ENCODE results near the gene ADIRF.
A peak's percentile ranks its signal among the peaks of the same experiment; 100 is the strongest.
"Not testable (repeated sequence)": the region's sequence is repeated elsewhere in the genome, so short reads cannot be mapped to it uniquely, and the experiment has no call there.

The ADIRF gene

DNA sequence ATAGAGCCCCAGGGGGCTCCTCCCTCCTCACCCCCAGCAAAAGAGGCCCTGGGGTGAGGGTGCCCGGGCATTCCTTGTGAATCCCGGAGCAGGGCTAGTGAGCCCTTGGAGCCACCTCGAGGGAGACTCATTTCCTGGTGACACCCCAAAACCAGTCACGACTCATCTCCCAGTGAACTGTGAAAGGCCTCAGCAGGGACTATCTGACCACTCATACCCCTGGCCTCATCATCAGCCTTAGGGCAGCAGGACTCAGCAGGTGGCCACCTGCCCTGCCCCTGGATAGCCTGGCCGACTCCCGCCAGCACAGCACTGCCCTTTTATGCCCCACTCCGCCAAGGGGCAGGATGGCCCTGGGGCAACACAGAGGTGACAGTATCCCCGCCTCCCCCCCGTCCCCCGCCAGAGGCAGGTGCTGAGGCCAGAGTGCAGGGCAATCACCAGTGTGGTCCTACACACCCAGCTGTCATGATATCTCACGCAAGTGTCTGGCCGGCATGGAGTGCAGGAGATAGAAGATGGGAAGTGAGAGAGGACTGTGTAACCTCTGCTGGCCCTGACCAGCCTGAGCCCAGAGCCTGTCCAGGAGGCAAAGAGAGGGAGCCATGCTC lies 6.7 kb upstream of the ADIRF start:
- no peak for DNase-seq

DNA sequence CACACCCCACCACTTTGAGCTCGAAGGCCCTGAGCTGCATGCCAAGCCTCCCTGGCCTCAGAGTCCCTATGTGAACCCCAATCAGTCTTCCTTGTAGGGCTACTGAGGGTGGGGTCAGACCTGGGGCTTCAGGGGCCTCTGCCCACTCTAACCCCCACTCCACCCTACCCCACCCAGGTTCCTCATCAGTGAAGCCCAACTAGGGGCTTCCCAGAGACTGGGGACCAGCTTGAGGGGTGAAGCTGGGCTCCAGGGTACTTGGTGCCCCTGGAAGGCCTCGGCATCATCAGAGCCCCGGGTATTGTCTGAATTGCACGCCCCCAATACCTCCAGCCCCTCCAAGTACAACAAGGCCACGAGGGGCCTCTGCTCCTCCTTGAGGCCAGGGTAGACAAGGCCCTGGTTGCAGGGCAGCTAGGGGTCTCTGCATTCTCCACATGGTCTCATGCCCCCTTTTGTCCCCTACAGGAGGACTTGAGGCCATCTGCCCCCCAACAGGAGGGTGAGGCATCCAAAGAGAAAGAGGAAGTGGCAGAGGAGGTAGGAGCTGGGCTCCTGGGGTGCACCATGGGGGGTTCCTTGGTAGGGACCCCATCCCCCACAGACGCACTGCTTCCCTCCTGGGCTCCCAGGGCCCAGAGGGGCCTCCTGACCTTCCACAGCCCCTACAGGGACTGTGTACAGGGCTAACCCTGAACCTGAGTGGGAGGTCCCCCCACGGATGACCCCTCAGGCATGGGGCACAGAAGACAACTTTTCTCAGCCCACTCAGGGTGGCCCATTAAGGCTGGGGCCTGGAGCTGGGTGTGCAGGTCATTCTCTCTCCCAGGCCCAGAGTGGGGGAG lies 5.9 kb upstream of the ADIRF start:
- DNase-seq, result no peak

- DNase-seq, result no peak
Observed at GRCh38 chr10:86962981-86963310, 5.3 kb upstream of the ADIRF start.

GRCh38 chr10:86963341-86963919 lies 4.9 kb upstream of the ADIRF start:
- DNase-seq, result no peak

DNA sequence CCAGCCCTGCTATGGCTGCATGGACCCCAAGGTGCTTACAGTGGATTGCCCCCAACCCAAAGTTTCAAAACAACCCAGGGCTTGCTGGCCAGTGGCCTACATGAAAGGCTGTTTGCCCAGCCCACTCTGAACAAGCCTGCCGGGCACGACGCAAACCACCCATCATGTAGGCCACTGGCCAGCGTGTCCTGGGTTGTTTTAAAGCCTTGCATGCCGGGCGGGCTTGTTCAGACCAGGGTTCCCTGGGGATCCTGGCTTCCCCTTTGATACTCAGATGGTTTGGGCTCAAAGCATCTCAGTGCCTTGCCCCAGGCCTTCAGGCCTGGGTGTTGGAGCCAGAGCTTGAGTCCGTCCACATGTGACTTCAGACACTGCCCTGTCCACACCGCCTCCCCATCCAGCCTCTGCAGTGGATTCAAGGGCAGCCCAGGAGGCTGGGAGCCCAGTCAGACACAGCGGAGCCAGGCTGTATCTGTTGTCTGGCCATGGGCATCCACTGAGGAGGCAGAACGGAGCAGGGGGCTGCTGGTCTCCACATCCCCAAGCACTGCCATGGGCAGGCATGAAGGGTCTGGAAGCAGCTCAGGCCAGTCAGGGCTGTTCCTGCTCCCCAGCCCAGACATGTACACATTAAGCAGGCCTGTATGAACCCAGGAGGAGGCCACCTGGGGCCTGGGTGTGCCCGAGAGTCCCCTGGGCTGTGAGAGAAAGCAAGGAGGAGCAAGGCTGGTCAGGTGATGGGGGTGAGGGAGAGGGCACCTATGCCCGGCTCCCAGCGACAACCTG lies 4.0 kb upstream of the ADIRF start:
- DNase-seq, result no peak

DNA sequence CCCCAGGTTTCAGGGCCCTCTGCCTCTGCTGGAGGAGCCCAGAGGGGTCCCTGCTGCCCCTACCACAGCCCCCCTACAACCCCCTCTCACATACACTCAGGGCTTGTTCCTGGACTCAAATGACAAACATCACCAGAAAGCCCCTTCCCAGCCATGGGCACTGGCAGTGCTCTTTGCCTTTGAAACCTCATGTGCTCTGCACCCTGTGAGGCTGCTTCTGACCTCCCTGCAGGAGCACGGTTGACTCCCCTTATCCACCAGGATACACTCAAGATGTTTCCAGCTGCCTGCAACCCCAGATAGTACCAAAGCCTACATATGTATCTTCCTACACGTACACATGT lies 3.5 kb upstream of the ADIRF start:
- DNase-seq, result no peak

DNA sequence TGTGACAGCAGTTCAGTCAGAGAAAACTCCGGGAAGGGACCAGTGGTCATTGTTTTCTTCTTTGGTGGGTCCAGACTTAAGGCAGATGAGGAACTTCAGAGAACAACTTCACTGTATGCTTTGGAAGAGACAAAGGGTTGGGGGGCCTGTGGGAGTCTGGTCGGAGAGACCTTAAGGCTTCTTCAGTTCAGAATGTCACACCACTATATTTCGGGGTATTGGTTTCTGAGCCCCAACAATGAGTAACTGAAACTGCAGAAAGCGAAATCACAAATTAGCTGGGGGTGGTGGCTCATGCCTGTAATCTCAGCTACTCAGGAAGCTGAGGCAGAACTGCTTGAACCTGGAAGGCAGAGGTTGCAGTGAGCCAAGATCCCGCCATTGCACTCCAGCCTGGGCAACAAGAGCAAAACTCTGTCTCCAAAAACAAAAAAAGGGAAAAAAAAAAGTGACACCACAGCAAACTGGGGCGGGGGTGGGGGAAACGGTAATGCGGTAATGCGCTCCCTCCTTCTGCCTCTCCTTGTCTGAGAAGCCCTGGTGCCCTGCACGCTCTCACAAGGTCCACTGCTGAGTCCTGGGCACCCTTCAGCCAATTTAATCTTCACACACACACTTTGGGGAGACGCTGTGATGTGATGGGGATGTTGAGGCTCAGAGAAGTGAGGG lies 2.2 kb upstream of the ADIRF start:
- DNase-seq, result no peak

- DNase-seq, result no peak
Observed at GRCh38 chr10:86967481-86967941, 771 bp upstream of the ADIRF start.

DNA sequence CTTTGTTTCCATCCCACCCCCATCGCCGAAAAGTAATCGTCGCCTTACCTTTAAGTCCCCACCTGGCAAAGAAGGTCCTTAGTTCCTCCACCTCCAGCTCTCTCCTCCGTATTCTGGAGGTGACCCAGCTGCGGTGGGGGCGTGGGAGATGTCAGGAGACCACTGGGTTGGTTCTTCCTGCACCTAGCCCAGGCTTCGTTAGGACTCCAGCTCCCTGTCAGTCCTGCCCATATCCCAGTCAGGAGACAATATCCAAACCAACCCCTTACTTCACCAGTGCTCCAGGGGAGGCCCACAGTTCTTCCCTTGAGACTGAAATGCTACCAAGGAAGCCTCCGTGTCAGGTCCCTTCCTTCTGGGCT lies 693 bp downstream of the ADIRF start:
- no peak for DNase-seq

GRCh38 chr10:86969421-86970041 lies 1.2 kb downstream of the ADIRF start:
- no peak for DNase-seq

DNA sequence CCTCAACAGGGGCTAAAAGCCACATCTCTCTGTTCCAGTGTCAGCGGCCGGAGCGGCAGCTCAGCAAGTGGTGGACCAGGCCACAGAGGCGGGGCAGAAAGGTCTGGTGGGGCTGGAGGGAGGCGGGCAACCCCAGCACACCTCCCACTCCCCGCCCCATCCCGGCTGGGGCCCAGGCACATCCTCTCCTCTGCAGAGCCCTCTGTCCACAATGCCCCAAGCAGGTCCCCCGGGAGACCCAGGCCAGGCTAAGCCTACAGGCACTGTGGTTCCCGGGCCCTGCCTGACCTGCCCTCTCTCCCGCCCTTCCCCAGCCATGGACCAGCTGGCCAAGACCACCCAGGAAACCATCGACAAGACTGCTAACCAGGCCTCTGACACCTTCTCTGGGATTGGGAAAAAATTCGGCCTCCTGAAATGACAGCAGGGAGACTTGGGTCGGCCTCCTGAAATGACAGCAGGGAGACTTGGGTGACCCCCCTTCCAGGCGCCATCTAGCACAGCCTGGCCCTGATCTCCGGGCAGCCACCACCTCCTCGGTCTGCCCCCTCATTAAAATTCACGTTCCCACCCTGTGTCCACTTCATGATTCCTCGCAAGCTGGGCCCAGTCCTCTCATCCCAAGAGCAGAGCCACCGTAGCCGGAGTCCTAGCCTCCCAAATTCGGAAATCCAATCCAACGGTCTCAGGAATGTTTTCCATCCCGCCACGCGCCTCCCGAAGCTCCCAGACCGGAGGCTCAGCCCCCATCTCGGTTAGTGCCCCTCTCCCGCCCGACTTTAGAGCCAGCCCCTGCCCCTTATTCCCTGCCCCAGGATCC lies 2.1 kb downstream of the ADIRF start:
- no peak for DNase-seq

DNA sequence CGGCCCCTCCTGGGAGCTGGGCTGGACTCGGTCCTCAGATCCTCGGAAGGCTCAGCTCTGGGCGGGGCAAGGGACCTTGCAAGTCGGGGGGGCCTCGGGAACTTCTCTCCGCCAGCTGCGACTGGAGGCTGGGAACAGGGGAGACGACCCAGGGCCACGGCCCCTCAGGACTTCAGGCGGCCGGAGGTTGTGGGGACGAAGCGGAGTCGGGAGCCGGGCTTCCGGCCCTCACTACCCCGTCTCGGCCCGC lies 2.6 kb downstream of the ADIRF start:
- no peak for DNase-seq

DNA sequence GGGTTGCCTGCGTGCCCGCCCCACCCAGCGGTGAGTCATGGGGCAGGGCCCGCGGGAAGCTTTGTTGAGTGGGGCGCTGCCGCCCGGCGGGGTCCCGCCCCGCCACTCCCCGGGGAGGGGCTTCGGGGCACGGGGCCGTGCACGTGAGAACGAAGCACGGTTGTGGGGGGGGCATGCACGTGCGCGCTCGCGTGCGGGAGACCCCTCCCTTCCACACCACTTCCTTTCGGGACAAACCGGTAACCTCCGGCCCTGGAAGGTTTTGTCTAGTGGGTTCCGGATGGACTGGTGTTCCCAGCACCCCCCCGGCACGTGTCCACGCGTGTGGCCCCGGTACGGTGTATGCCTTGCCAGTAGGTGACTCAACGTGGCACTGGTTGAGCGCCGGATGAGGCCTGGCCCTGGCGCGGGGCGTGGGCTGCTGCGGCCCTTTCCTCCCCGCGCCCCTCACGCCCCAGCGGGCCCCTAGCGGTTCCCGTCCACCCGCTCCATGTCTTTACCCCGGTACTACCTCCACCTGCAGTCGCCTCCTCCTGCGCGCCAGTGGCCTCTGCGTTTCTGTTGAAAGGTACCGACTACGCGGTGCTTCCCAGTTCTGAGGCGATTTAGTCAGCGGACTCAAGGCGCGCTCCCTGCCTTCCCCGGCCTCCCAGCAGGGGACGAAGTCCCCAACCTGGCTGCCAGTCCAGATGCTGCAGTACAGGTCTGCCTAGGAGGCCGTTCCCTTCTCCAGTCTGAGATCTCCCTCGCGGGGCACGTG lies 3.1 kb downstream of the ADIRF start:
- DNase-seq, result peak; percentile 64

DNA sequence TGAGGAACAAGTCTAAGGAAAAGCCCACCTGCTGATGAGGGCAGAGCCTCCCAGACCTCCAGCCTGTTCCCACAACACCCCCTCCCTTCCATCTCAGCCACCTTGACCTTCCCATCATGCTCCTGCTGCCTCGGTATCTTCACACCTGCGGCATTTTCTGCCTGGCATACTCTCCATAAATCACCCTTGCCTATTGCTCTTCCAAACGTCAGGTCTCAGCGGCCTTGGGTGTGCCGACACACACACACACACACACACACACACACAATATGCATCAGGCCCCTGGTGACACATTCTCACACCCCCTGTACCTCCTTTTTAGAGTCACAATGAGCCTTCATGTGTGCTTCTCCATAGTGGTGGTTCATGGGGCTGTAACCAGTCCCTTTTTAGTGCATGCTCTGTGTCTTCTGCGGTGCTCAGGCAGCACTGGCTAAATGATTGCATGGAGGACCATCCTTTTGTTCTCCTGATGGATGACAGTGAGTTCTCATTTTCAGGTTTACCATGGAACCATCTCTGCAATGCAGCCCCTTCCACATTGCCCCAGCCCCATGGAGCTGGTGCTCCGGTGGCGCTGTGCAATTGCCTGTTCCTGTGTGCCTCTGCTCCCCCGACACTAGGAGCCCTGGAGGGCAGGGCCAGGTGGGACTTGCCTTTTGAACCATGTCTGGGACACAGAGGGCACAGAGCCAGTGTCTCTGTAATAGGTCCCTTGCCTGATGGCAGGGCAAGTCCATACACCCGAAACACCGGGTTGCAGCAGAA lies 4.5 kb downstream of the ADIRF start:
- no peak for DNase-seq

DNA sequence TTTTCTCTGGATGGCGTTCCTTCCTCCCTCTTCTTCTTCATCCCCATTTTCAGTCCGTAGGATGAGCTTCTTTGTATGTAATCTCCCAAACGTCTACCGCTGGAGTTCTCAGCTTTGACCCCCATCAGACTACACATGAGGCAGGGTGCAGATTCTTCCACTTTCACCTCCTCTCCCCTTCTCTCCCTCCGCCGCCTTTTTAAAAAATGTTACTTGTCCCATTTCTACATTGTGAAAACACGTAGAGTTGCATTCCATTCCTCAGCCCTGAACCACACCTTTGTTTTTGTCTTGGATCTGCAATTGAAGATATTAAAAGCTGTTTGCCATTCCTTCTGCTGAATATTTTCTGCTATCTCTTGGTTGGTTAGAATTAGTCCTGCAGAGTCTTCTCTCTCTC lies 6.2 kb downstream of the ADIRF start:
- DNase-seq, result no peak

DNA sequence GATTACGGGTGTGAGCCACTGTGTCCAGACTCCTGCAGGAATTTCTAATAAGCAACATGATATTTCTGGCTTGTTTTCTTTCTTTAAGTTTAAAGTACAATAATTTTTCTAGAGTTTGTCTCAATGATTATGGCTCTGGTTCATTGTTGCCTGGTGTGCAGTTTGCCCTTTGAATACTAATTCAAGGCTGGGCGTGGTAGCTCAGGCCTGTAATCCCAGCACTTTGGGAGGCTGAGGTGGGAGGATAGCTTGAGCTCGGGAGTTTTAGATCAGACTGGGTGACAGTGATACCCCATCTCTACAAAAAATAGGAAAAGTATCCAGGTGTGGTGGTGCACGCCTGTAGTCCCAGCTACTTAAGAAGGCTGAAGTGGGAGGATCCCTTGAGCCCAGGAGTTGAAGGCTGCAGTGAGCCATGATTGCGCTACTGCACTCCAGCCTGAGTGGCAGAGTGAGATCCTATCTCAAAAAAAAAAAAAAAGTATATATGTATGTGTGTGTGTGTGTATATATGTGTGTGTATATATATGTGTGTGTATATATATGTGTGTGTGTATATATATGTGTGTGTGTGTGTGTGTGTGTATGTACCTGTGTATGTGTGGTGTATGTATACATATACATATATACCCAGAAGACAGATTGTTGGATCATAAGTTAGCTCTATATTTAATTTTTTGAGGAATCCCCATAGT lies 8.2 kb downstream of the ADIRF start:
- DNase-seq, result no peak

DNA sequence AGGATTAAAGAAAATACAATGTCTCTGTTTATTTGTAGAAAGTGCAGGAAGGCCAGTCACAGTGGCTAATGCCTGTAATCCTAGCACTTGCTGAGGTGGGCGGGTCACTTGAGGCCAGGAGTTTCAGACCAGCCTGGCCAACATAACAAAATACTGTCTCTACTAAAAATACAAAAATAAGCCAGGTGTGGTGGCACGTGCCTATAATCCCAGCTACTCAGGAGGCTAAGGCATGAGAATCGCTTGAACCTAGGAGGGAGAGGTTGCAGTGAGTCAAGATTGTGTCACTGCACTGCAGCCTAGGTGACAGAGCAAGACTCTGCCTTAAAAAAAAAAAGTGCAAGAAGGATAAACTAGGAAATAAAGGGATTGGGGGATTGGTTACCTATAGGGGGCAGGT lies 10.2 kb downstream of the ADIRF start:
- not testable (repeated sequence) for DNase-seq

- DNase-seq, result no peak
Observed at GRCh38 chr10:86979296-86979818, 11.1 kb downstream of the ADIRF start.

DNA sequence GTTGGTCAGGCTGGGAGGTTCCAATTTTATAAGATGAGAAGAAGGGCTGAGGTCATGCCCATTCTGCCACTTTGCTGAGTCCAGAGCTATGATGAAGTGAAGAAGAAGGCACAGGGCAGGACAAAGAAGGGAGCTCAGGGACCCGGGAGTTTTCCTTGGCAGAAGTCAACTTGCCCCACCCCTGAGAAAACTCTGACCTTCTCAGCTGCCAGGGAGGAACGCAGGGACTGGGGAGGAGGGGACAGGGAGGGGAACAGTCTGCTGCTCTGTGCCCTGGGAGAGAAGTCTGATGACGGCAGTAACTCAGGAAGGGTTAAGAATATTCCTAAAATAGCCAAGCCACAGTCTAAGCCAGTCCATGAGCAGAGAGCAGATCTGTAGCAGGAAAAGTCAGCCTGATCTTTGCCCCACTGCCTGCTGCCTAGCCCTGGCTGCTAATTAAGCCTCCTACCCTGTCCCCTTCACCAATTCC lies 11.7 kb downstream of the ADIRF start:
- DNase-seq, result no peak
